GM23248 (cell line): ENCODE data around the gene C18orf63.

Source experiments
- EZH2 ChIP-seq: fragments of 200-600 bp; sonication (generic); IDR thresholded peaks from 2 replicates; pipeline ENCODE4 v1.6.1; 2018; ENCODE audit warnings: antibody characterized with exemption, mild to moderate bottlenecking; ENCODE audit not compliant: insufficient read depth, poor library complexity, severe bottlenecking
- EZH2phosphoT487 ChIP-seq: fragments of 200-600 bp; sonication (generic); IDR thresholded peaks from 2 replicates; pipeline ENCODE4 v1.6.1; 2018; ENCODE audit warnings: antibody characterized with exemption, moderate library complexity, mild to moderate bottlenecking, low read depth; ENCODE audit not compliant: insufficient read depth

- TF ChIP-seq EZH2phosphoT487 (no peak), EZH2 (no peak)
These were observed 79.4 kb downstream of the C18orf63 start for GRCh38 chr18:74395006-74395405.
